Neural cell (in vitro differentiated cells): ENCODE measurements around the gene CREM. TPM values are rescaled to one million over a fixed set of nuclear protein-coding genes. Genes with fewer than 3 reads are reported as not detected.

Experiments used
- H2AFZ ChIP-seq: fragments of 200-600, 300-800 bp; sonication (generic), shearing (Covaris generic); 2 replicates; pipeline ENCODE4 v1.6.0; 2014; ENCODE audit warnings: low read depth, mild to moderate bottlenecking, antibody characterized with exemption, low read length, moderate library complexity
- H3F3A ChIP-seq: fragments of 200-600 bp; shearing (Covaris generic); 2 replicates; pipeline ENCODE4 v1.6.1; 2016; ENCODE audit warnings: mild to moderate bottlenecking, moderate library complexity, mixed read lengths, antibody characterized with exemption, low read length; ENCODE audit not compliant: insufficient read depth, poor library complexity, severe bottlenecking
- H3K27ac ChIP-seq: fragments of 200-600, 300-800 bp; sonication (generic), shearing (Covaris generic); 2 replicates; pipeline ENCODE4 v1.5.1; 2014; ENCODE audit warnings: mild to moderate bottlenecking, low read length, moderate library complexity
- H3K27me3 ChIP-seq: fragments of 300-800, 200-600 bp; sonication (generic), shearing (Covaris generic); 2 replicates; pipeline ENCODE4 v1.6.0; 2014; ENCODE audit warnings: mild to moderate bottlenecking, low read depth, low read length, moderate library complexity; ENCODE audit not compliant: insufficient read depth
- H3K36me3 ChIP-seq: fragments of 300-800, 200-600 bp; sonication (generic), shearing (Covaris generic); 2 replicates; pipeline ENCODE4 v1.5.1; 2014; ENCODE audit warnings: mild to moderate bottlenecking, antibody characterized with exemption, low read length, moderate library complexity; ENCODE audit not compliant: insufficient read depth
- H3K4me2 ChIP-seq: fragments of 300-800, 200-600 bp; sonication (generic), shearing (Covaris generic); 2 replicates; pipeline ENCODE4 v1.6.0; 2014; ENCODE audit warnings: mild to moderate bottlenecking, low read length
- H3K4me3 ChIP-seq: fragments of 300-800, 200-600 bp; sonication (generic), shearing (Covaris generic); 2 replicates; pipeline ENCODE4 v1.5.1; 2014; ENCODE audit warnings: mild to moderate bottlenecking, low read length, moderate library complexity
- H3K79me2 ChIP-seq: fragments of 200-600 bp; shearing (Covaris generic); replicated peaks from 2 replicates; pipeline ENCODE4 v1.6.0; 2014; ENCODE audit warnings: mild to moderate bottlenecking, low read length, moderate library complexity; ENCODE audit not compliant: insufficient read depth
- H3K9ac ChIP-seq: fragments of 300-800, 200-600 bp; sonication (generic), shearing (Covaris generic); 2 replicates; pipeline ENCODE4 v1.6.1; 2016; ENCODE audit warnings: mild to moderate bottlenecking, low read length, mixed read lengths
- H3K9me2 ChIP-seq: fragments of 200-600 bp; shearing (Covaris generic); 2 replicates; pipeline ENCODE4 v1.6.1; 2016; ENCODE audit warnings: mild to moderate bottlenecking, low read length, mixed read lengths; ENCODE audit not compliant: insufficient read depth
- H3K9me3 ChIP-seq: fragments of 200-600, 300-800 bp; sonication (generic), shearing (Covaris generic); 2 replicates; pipeline ENCODE4 v1.6.1; 2016; ENCODE audit warnings: mild to moderate bottlenecking, mixed run types, low read length, moderate library complexity, mixed read lengths
- H4K20me1 ChIP-seq: fragments of 200-600 bp; shearing (Covaris generic); 2 replicates; pipeline ENCODE4 v1.6.1; 2016; ENCODE audit warnings: mild to moderate bottlenecking, mixed run types; ENCODE audit not compliant: insufficient read depth
- EP300 ChIP-seq: fragments of 450-650 bp; conservative IDR thresholded peaks from 2 replicates; pipeline ENCODE4 v1.6.1; 2014; ENCODE audit warnings: antibody characterized with exemption, mild to moderate bottlenecking, moderate library complexity; ENCODE audit not compliant: poor library complexity, severe bottlenecking
- EZH2 ChIP-seq: fragments of 200-600, 300-800 bp; shearing (Covaris generic), sonication (generic); IDR thresholded peaks from 2 replicates; pipeline ENCODE4 v1.6.1; 2014; ENCODE audit warnings: antibody characterized with exemption, low read length, borderline replicate concordance, mild to moderate bottlenecking; ENCODE audit not compliant: insufficient read depth, poor library complexity, severe bottlenecking
- MXI1 ChIP-seq: fragments of 450-650 bp; conservative IDR thresholded peaks from 2 replicates; pipeline ENCODE4 v1.6.1; 2014; ENCODE audit warnings: antibody characterized with exemption, mild to moderate bottlenecking; ENCODE audit not compliant: poor library complexity, severe bottlenecking
- POLR2AphosphoS5 ChIP-seq: IDR thresholded peaks from 2 replicates; pipeline ENCODE4 v1.6.1; 2012
- RAD21 ChIP-seq: fragments of 450-650 bp; conservative IDR thresholded peaks from 2 replicates; pipeline ENCODE4 v1.6.1; 2014; ENCODE audit warnings: antibody characterized with exemption, mild to moderate bottlenecking, moderate library complexity
- SMC3 ChIP-seq: fragments of 450-650 bp; conservative IDR thresholded peaks from 2 replicates; pipeline ENCODE4 v1.6.1; 2014; ENCODE audit warnings: antibody characterized with exemption, mild to moderate bottlenecking, moderate library complexity; ENCODE audit not compliant: poor library complexity
- TAF1 ChIP-seq: IDR thresholded peaks from 2 replicates; pipeline ENCODE4 v1.6.1; 2012; ENCODE audit warnings: low read depth
- polyA plus RNA-seq: library from polyadenylated mRNA; depleted of rRNA; stranded (reverse); fragments of >200 nt; gene quantifications from 2 replicates; pipeline ENCODE4 v1.2.3, GENCODE V29; 2014
- TF ChIP-seq, protein P1 (sequence below): fragments of 450-650 bp; IDR thresholded peaks from 2 replicates; pipeline ENCODE4 v1.5.1; 2014; ENCODE audit warnings: antibody characterized with exemption, mild to moderate bottlenecking, moderate library complexity; ENCODE audit not compliant: poor library complexity, severe bottlenecking
- TF ChIP-seq, protein P2 (sequence below): IDR thresholded peaks from 2 replicates; pipeline ENCODE4 v1.6.1; 2012; ENCODE audit warnings: borderline replicate concordance

The CREM gene
- polyA plus RNA-seq, 1 donor from 2014 or later = 67.3 TPM

DNA sequence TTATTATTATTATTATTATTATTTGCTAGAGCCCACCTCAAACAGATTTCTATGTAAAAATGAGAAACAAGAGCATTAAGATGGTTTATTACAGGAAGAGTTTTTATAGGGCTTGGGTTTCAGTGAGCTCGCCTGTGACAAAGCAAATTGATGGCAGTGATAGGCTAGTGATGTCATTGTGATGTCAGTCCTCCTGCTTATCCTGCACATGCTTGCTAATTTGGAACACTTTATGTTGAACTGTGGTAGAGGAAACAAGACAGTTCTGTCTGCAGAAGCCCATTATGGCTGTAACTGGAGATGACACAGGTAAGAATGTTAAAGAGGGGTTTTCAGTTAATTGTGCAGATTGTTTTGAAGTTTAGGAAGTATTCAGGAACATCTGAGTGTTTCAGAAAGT is 68.3 kb downstream of the CREM start:
- H3K4me2 ChIP-seq = peak overlapping the region; percentile 31
- H3K9me2 ChIP-seq = no peaks in the 10 kb centered on the region
- no peaks in the 10 kb centered on the region for H4K20me1 ChIP-seq
- H3K27ac ChIP-seq = peak overlapping the region; percentile 61
- H3K9ac ChIP-seq = peak overlapping the region; percentile 46
- H3K27me3 ChIP-seq = no peaks in the 10 kb centered on the region
- peak overlapping the region; percentile 63 for H3K4me3 ChIP-seq
- TF ChIP-seq SMC3 (no peak), EP300 (no peak), EZH2 (no peak), MXI1 (no peak)
- TF ChIP-seq, protein P1, sequence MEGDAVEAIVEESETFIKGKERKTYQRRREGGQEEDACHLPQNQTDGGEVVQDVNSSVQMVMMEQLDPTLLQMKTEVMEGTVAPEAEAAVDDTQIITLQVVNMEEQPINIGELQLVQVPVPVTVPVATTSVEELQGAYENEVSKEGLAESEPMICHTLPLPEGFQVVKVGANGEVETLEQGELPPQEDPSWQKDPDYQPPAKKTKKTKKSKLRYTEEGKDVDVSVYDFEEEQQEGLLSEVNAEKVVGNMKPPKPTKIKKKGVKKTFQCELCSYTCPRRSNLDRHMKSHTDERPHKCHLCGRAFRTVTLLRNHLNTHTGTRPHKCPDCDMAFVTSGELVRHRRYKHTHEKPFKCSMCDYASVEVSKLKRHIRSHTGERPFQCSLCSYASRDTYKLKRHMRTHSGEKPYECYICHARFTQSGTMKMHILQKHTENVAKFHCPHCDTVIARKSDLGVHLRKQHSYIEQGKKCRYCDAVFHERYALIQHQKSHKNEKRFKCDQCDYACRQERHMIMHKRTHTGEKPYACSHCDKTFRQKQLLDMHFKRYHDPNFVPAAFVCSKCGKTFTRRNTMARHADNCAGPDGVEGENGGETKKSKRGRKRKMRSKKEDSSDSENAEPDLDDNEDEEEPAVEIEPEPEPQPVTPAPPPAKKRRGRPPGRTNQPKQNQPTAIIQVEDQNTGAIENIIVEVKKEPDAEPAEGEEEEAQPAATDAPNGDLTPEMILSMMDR = no peak
- no peaks in the 10 kb centered on the region for H3K79me2 ChIP-seq
- H3K9me3 ChIP-seq = no peaks in the 10 kb centered on the region
- H3K36me3 ChIP-seq = no peaks in the 10 kb centered on the region
- H2AFZ ChIP-seq = no peak overlapping the region
- no peaks in the 10 kb centered on the region for H3F3A ChIP-seq

DNA sequence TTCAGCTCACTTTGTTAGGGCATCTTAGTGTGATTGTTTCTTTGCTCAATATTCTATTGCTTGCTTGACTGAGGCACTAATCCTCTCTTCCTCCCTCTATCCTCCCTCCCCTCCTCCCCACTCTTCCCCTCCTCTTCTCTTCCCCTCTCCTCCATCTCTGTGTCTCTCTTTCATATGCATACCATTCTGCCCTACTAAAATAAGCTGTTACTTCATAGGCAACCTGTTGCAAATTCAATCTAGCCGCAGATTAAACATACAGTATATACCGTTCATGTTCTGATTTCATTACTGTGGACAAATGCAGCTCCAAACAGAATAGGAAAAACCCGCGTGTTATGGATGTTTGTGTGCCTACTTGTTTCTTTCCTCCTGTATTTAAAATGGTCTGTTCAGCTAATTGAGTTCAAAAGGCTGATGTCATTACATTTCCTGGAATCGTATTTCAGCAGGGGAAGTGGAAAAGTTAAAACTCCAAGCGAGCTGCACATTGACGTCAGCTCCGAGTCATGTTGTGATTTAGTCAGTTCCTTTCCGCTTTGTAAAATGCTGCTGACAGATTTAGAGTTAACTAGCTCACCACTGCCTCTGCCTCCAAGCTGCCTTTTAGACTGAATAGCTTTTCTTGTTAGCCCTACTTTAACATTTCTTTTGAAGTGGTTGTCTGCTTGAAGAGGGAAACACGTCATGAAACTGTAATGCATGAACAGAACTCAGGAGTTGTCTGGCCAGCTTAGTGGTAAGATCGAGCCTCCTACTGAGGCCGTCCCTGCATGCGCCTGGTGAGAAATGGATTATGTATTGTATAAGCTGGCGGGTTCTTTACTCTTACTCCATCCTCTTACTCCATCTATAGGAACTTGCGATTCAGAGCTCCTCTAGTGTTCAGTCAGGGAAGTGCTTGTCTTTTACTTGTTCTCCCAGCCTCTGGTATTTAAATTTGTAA is 69.0 kb downstream of the CREM start:
- Histone ChIP-seq H3K9me2 (no peaks in the 10 kb centered on the region), H3K4me3 (peak overlapping the region; percentile 63), H3K79me2 (no peaks in the 10 kb centered on the region), H3K36me3 (no peaks in the 10 kb centered on the region), H2AFZ (peak overlapping the region; percentile 34), H3K27me3 (no peaks in the 10 kb centered on the region), H3K9ac (peak overlapping the region; percentile 46), H3K4me2 (peak overlapping the region; percentile 31), H3K9me3 (no peaks in the 10 kb centered on the region), H3K27ac (peak overlapping the region; percentile 61), H4K20me1 (no peaks in the 10 kb centered on the region), H3F3A (no peaks in the 10 kb centered on the region)
- TF ChIP-seq, protein P1 = peak; percentile 88
- peak; percentile 46 for TF ChIP-seq EP300
- peak; percentile 43 for TF ChIP-seq MXI1
- peak; percentile 70 for TF ChIP-seq RAD21
- peak; percentile 65 for TF ChIP-seq SMC3
- TF ChIP-seq EZH2 = no peak
- no peak for TF ChIP-seq POLR2AphosphoS5
- TF ChIP-seq TAF1 = no peak
- TF ChIP-seq, protein P2, sequence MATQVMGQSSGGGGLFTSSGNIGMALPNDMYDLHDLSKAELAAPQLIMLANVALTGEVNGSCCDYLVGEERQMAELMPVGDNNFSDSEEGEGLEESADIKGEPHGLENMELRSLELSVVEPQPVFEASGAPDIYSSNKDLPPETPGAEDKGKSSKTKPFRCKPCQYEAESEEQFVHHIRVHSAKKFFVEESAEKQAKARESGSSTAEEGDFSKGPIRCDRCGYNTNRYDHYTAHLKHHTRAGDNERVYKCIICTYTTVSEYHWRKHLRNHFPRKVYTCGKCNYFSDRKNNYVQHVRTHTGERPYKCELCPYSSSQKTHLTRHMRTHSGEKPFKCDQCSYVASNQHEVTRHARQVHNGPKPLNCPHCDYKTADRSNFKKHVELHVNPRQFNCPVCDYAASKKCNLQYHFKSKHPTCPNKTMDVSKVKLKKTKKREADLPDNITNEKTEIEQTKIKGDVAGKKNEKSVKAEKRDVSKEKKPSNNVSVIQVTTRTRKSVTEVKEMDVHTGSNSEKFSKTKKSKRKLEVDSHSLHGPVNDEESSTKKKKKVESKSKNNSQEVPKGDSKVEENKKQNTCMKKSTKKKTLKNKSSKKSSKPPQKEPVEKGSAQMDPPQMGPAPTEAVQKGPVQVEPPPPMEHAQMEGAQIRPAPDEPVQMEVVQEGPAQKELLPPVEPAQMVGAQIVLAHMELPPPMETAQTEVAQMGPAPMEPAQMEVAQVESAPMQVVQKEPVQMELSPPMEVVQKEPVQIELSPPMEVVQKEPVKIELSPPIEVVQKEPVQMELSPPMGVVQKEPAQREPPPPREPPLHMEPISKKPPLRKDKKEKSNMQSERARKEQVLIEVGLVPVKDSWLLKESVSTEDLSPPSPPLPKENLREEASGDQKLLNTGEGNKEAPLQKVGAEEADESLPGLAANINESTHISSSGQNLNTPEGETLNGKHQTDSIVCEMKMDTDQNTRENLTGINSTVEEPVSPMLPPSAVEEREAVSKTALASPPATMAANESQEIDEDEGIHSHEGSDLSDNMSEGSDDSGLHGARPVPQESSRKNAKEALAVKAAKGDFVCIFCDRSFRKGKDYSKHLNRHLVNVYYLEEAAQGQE = no peak
